GM12878 (cell line): ENCODE results near the gene TYW5. TPM values are rescaled to one million over a fixed set of nuclear protein-coding genes. Genes with fewer than 3 reads are reported as not detected.

Experiments
- ATAC-seq: fragments of 200-7000 bp; cut with Tn5 transposase; 3 replicates; pipeline ENCODE4 v1.9.1; 2020; ENCODE audit warnings: mild to moderate bottlenecking, moderate library complexity
- BruUV-seq: library from RNA; stranded (reverse); fragments of 400-500 nt; replicated peaks from 2 replicates; lab custom pipeline; 2021; lab: Mats Ljungman, UMichigan
- CTCF ChIA-PET: fragments of 300-600 bp; sonication (Branson Sonifier 250); formaldehyde crosslinking; extraction: SDS; loops from one replicate; lab custom pipeline; 2021; ENCODE audit warnings: inconsistent platforms; lab: Yijun Ruan, JAX
- POLR2A ChIA-PET: fragments of 350-600 bp; formaldehyde crosslinking; extraction: SDS; loops from one replicate; lab custom pipeline; 2021; ENCODE audit warnings: inconsistent platforms; lab: Charles Lee
- RAD21 ChIA-PET: fragments of 300-600 bp; sonication (Branson Sonifier 250); formaldehyde crosslinking; loops from one replicate; lab custom pipeline; 2023; ENCODE audit warnings: antibody characterized with exemption; ENCODE audit not compliant: unreplicated experiment; lab: Charles Lee
- SMC1A ChIA-PET: fragments of 300-600 bp; sonication (Branson Sonifier 250); formaldehyde crosslinking; loops from one replicate; lab custom pipeline; 2023; ENCODE audit not compliant: unreplicated experiment, uncharacterized antibody; lab: Charles Lee
- DNase-seq: peaks from one replicate; pipeline ENCODE4 v3.0.0-alpha.2; 2011; ENCODE audit warnings: low read depth, low spot score
- FAIRE-seq: peaks from 3 replicates; lab custom pipeline; 2011; peaks lifted over from hg19 to GRCh38; lab: Jason Lieb, UNC
- H2AFZ ChIP-seq: 2 replicates; pipeline ENCODE4 v1.6.0; 2011; ENCODE audit warnings: low read depth, low read length, control low read depth; ENCODE audit not compliant: control insufficient read depth
- H3K27ac ChIP-seq: 2 replicates; pipeline ENCODE4 v1.5.1; 2011; ENCODE audit warnings: control low read depth; ENCODE audit not compliant: control insufficient read depth, insufficient read depth
- H3K27me3 ChIP-seq, 2 experiments: replicated peaks in 1 of 2; 2 replicates each; pipeline versions ENCODE4 v1.6.0 to v1.6.1; 2011; ENCODE audit warnings: low read length in 1 of 2; ENCODE audit not compliant: control insufficient read depth in 2 of 2, insufficient read depth in 2 of 2
- H3K36me3 ChIP-seq, 2 experiments: 2 replicates each; pipeline ENCODE4 v1.5.1; 2011; ENCODE audit warnings: low read length in 1 of 2; ENCODE audit not compliant: control insufficient read depth in 2 of 2, insufficient read depth in 2 of 2
- H3K4me1 ChIP-seq: 2 replicates; pipeline ENCODE4 v1.6.1; 2011; ENCODE audit warnings: mild to moderate bottlenecking, low read length, moderate library complexity, mixed read lengths; ENCODE audit not compliant: control insufficient read depth, insufficient read depth
- H3K4me2 ChIP-seq: 2 replicates; pipeline ENCODE4 v1.6.0; 2011; ENCODE audit warnings: control low read depth; ENCODE audit not compliant: control insufficient read depth, insufficient read depth
- H3K4me3 ChIP-seq: fragments of 200-600 bp; sonication (generic); 2 replicates; pipeline ENCODE4 v1.5.1; 2016
- H3K79me2 ChIP-seq: 2 replicates; pipeline ENCODE4 v1.6.0; 2011; ENCODE audit warnings: low read length; ENCODE audit not compliant: control insufficient read depth, insufficient read depth
- H3K9ac ChIP-seq: 2 replicates; pipeline ENCODE4 v1.8.0; 2011; ENCODE audit warnings: low read length, control low read depth, mixed read lengths; ENCODE audit not compliant: control insufficient read depth, insufficient read depth
- H3K9me3 ChIP-seq: replicated peaks from 3 replicates; pipeline ENCODE4 v1.5.1; 2011; ENCODE audit warnings: mild to moderate bottlenecking, low read length; ENCODE audit not compliant: control insufficient read depth, insufficient read depth
- H4K20me1 ChIP-seq: 2 replicates; pipeline ENCODE4 v1.6.0; 2011; ENCODE audit not compliant: control insufficient read depth, insufficient read depth
- ATF2 ChIP-seq: IDR thresholded peaks from 2 replicates; pipeline ENCODE4 v1.6.1; 2012; ENCODE audit warnings: low read length, inconsistent platforms
- CREM ChIP-seq: IDR thresholded peaks from 2 replicates; pipeline ENCODE4 v1.6.1; 2014; ENCODE audit warnings: antibody characterized with exemption, low read depth
- GABPA ChIP-seq: IDR thresholded peaks from 2 replicates; pipeline ENCODE4 v1.6.1; 2014; ENCODE audit warnings: antibody characterized with exemption, low read depth, mild to moderate bottlenecking, inconsistent platforms
- IRF3 ChIP-seq: fragments of 450-650 bp; IDR thresholded peaks from 2 replicates; pipeline ENCODE4 v1.6.1; 2014; ENCODE audit warnings: mild to moderate bottlenecking
- MEF2A ChIP-seq: IDR thresholded peaks from 2 replicates; pipeline ENCODE4 v1.6.1; 2011; ENCODE audit warnings: low read depth, mild to moderate bottlenecking, low read length, moderate library complexity; ENCODE audit not compliant: insufficient read depth
- NFIC ChIP-seq: IDR thresholded peaks from 2 replicates; pipeline ENCODE4 v1.6.1; 2012; ENCODE audit warnings: low read depth, mild to moderate bottlenecking, inconsistent platforms, low read length, moderate library complexity
- POLR2AphosphoS2 ChIP-seq: IDR thresholded peaks from 2 replicates; pipeline ENCODE4 v1.6.1; 2011; ENCODE audit warnings: low read depth, mild to moderate bottlenecking, low read length, improper control_type of control experiment, moderate library complexity
- RAD51 ChIP-seq: fragments of 450-650 bp; IDR thresholded peaks from 2 replicates; pipeline ENCODE4 v1.6.1; 2016; ENCODE audit warnings: moderate library complexity, mild to moderate bottlenecking, inconsistent platforms
- SMC3 ChIP-seq: IDR thresholded peaks from 2 replicates; pipeline ENCODE4 v1.6.1; 2011; ENCODE audit warnings: low read length, improper control_type of control experiment, borderline replicate concordance
- SPI1 ChIP-seq: IDR thresholded peaks from 2 replicates; pipeline ENCODE4 v1.6.1; 2011; ENCODE audit warnings: low read depth, mild to moderate bottlenecking, low read length, moderate library complexity, borderline replicate concordance; ENCODE audit not compliant: insufficient read depth
- TARDBP ChIP-seq: IDR thresholded peaks from 2 replicates; pipeline ENCODE4 v1.6.1; 2016; ENCODE audit warnings: borderline replicate concordance
- WRNIP1 ChIP-seq: IDR thresholded peaks from 2 replicates; pipeline ENCODE4 v1.6.1; 2011; ENCODE audit warnings: low read depth, low read length, improper control_type of control experiment, borderline replicate concordance
- ZBED1 ChIP-seq: IDR thresholded peaks from 2 replicates; pipeline ENCODE4 v1.6.1; 2016; ENCODE audit warnings: borderline replicate concordance
- WGBS: methylation state at CpG from one replicate; pipeline ENCODE4 v1.1.6; 2016; ENCODE audit warnings: low lambda C conversion rate; ENCODE audit not compliant: insufficient replicate concordance, insufficient coverage; ENCODE audit errors: missing lambda C conversion rate; 5-methylcytosine and 5-hydroxymethylcytosine counted together
- in situ Hi-C: fragments of 300-500 bp; cut with MboI; formaldehyde crosslinking; loops from 9 replicates; pipeline ENCODE4 v1.14.3; 2018; ENCODE audit warnings: mixed read lengths
- intact Hi-C: fragments of 100-400 bp; cut with micrococcal nuclease; formaldehyde crosslinking; loops from one replicate; pipeline ENCODE4 v1.14.2; 2022; ENCODE audit not compliant: unreplicated experiment
- polyA plus RNA-seq, 11 experiments: library from polyadenylated mRNA; depleted of rRNA in 4 of 11; unstranded in 6 of 11; stranded (reverse) in 5 of 11; fragments of >200 nt; fragmentation: Nextera tagmentation in 4 of 11; fragmentation: Illumina TruSeq in 1 of 11; extraction: Ambion mirVana in 4 of 11; extraction: Trizol in 1 of 11; gene quantifications; 1 replicate in 1 of 11; 2 replicates in 10 of 11; pipeline versions ENCODE4 v1.2.1 to v1.2.3, GENCODE V29; 2011 to 2016; ENCODE audit warnings: inconsistent platforms in 2 of 11, missing spikeins in 2 of 11, low read depth in 1 of 11
- total RNA-seq, 4 experiments: library from RNA; depleted of rRNA in 3 of 4; stranded (reverse); fragments of >200 nt in 3 of 4; fragmentation: Illumina TruSeq in 1 of 4; extraction: Trizol in 1 of 4; gene quantifications; 2 replicates each; pipeline versions ENCODE4 v1.2.1 to v1.2.3, GENCODE V29; 2013 to 2021

The TYW5 gene
- total and polyA plus RNA-seq, 10 of the 15 experiments (the other 5 are each of a cell fraction or from before 2014, with no cell fraction given): 4.6 to 11.8 (median 7.4) TPM

GRCh38 chr2:199922856-199923255 is 32.4 kb downstream of the TYW5 start:
- no TSS peak for BruUV-seq
- no peak overlapping the region for H3K27ac ChIP-seq
- no peaks in the 10 kb centered on the region for H4K20me1 ChIP-seq
- H3K9me3 ChIP-seq: peaks cover 2% of the 10 kb centered on the region; the same call in 2 of the 3 replicates
- in situ Hi-C loops (no loop called here), intact Hi-C loops (no loop called here)
- WGBS: 90% methylated on average over 5 of the region's 5 CpGs
- H2AFZ ChIP-seq: no peak overlapping the region
- no peak overlapping the region for H3K4me3 ChIP-seq
- peaks cover 2 to 17% of the 10 kb centered on the region in 2 experiments; a peak in 3 of 4 replicates for H3K36me3 ChIP-seq
- H3K9ac ChIP-seq: no peak overlapping the region
- TF ChIP-seq SPI1: peak; percentile 34; the same call in 1 of the 2 replicates
- TF ChIP-seq POLR2AphosphoS2: no peak
- peak; percentile 66; the same call in 1 of the 2 replicates for TF ChIP-seq RAD51
- POLR2A ChIA-PET: interaction anchor here (0.6 to 1.1 kb wide), 3 partner anchors 12 to 609 kb away, joined by 3 to 5 read pairs (median 5); partner anchors contain the start of gene C2orf69
- H3K4me2 ChIP-seq: no peak overlapping the region
- RAD21 ChIA-PET: interaction anchor here (0.6 kb wide), 1 partner anchor 20 kb away, joined by 3 read pairs; no protein-coding TSS in a partner anchor
- FAIRE-seq (peak; percentile 57), ATAC-seq (peak; percentile 95), DNase-seq (no peak)
- SMC1A ChIA-PET: interaction anchor here (0.6 to 1.3 kb wide), 5 partner anchors 11 to 46 kb away, joined by 3 read pairs; no protein-coding TSS in a partner anchor
- H3K79me2 ChIP-seq: peaks cover 34% of the 10 kb centered on the region
- CTCF ChIA-PET: interaction anchor here (1.1 to 1.8 kb wide), 3 partner anchors 11 to 19 kb away, joined by 3 to 9 read pairs (median 4); no protein-coding TSS in a partner anchor
- H3K27me3 ChIP-seq: no peaks in the 10 kb centered on the region
- no peaks in the 10 kb centered on the region for H3K4me1 ChIP-seq

GRCh38 chr2:199916980-199917379 is 38.3 kb downstream of the TYW5 start:
- ChIA-PET SMC1A (no interaction called here), CTCF (no interaction called here), POLR2A (no interaction called here), RAD21 (no interaction called here)
- no peaks in the 10 kb centered on the region for H3K4me1 ChIP-seq
- H3K79me2 ChIP-seq: peaks cover 67% of the 10 kb centered on the region
- no peak overlapping the region for H2AFZ ChIP-seq
- H3K36me3 ChIP-seq: peaks cover 6 to 12% of the 10 kb centered on the region in 2 experiments
- FAIRE-seq (no peak), DNase-seq (no peak), ATAC-seq (no peak)
- no TSS peak for BruUV-seq
- H3K9me3 ChIP-seq: peaks cover 16% of the 10 kb centered on the region
- H4K20me1 ChIP-seq: no peaks in the 10 kb centered on the region
- no peaks in the 10 kb centered on the region for H3K27me3 ChIP-seq
- H3K4me2 ChIP-seq: no peak overlapping the region
- no peak overlapping the region for H3K9ac ChIP-seq
- intact Hi-C loops (no loop called here), in situ Hi-C loops (no loop called here)
- WGBS: 98% methylated on average over 4 of the region's 4 CpGs
- no peak overlapping the region for H3K4me3 ChIP-seq
- H3K27ac ChIP-seq: no peak overlapping the region
- TF ChIP-seq ZBED1 (no peak), SMC3 (no peak), ATF2 (no peak), WRNIP1 (no peak), CREM (no peak), MEF2A (no peak), NFIC (no peak), GABPA (no peak), POLR2AphosphoS2 (no peak), TARDBP (no peak), IRF3 (no peak)
